HCT116 (cell line): Measurements from ENCODE around the gene ADAMTSL2.

Source experiments
- CEBPB ChIP-seq: IDR thresholded peaks from 2 replicates; pipeline ENCODE4 v1.6.1; 2012; ENCODE audit warnings: low read depth
- CTCF ChIP-seq, 3 experiments: fragments of 200-600 bp in 1 of 3; sonication (generic) in 1 of 3; IDR thresholded peaks in 2 of 3; conservative IDR thresholded peaks in 1 of 3; 2 replicates each; pipeline ENCODE4 v1.5.1; 2012 to 2017; ENCODE audit warnings: low read depth in 2 of 3, low read length in 2 of 3, antibody characterized with exemption in 1 of 3, borderline replicate concordance in 1 of 3, control low read depth in 1 of 3, mild to moderate bottlenecking in 1 of 3, mixed read lengths in 1 of 3, mixed run types in 1 of 3, moderate library complexity in 1 of 3; ENCODE audit not compliant: insufficient read depth in 1 of 3
- EGR1 ChIP-seq: IDR thresholded peaks from 2 replicates; pipeline ENCODE4 v1.6.1; 2012; ENCODE audit warnings: low read depth
- ELF1 ChIP-seq: IDR thresholded peaks from 2 replicates; pipeline ENCODE4 v1.6.1; 2012; ENCODE audit warnings: low read depth, borderline replicate concordance
- EZH2 ChIP-seq: fragments of 200-600 bp; sonication (generic); IDR thresholded peaks from 2 replicates; pipeline ENCODE4 v1.6.1; 2017; ENCODE audit warnings: antibody characterized with exemption, mixed run types
- FOSL1 ChIP-seq: IDR thresholded peaks from 2 replicates; pipeline ENCODE4 v1.6.1; 2012; ENCODE audit warnings: low read depth
- MAX ChIP-seq: IDR thresholded peaks from 2 replicates; pipeline ENCODE4 v1.6.1; 2012
- POLR2A ChIP-seq: IDR thresholded peaks from 2 replicates; pipeline ENCODE4 v1.7.0; 2011; ENCODE audit warnings: borderline replicate concordance; ENCODE audit not compliant: insufficient read depth, insufficient read length; ENCODE audit errors: extremely low read depth
- POLR2AphosphoS5 ChIP-seq: IDR thresholded peaks from 2 replicates; pipeline ENCODE4 v1.6.1; 2011; ENCODE audit warnings: mild to moderate bottlenecking, low read depth, low read length, moderate library complexity
- RAD21 ChIP-seq: IDR thresholded peaks from 2 replicates; pipeline ENCODE4 v1.6.1; 2012; ENCODE audit warnings: low read depth, mild to moderate bottlenecking
- REST ChIP-seq: IDR thresholded peaks from 2 replicates; pipeline ENCODE4 v1.6.1; 2012; ENCODE audit warnings: low read depth
- ZFX ChIP-seq: fragments of 450-650 bp; IDR thresholded peaks from 2 replicates; pipeline ENCODE4 v1.6.1; 2017

GRCh38 chr9:133579601-133580418 lies 45.3 kb downstream of the ADAMTSL2 start:
- TF ChIP-seq EZH2 (no peak), CTCF (IDR thresholded peaks at IDR 0.05 in 2 of 3, conservative IDR thresholded peaks at IDR 0.05 in 1 of 3; ENCODE audit: borderline replicate concordance in 1 of 3, insufficient read depth in 1 of 3, low read depth in 2 of 3, low read length in 2 of 3) (no peak), MAX (no peak), REST (no peak), RAD21 (no peak), ELF1 (no peak), POLR2A (no peak), ZFX (no peak), CEBPB (no peak), POLR2AphosphoS5 (no peak), FOSL1 (no peak), EGR1 (no peak)
